WTC11 (cell line): ENCODE measurements around the gene BCL7B.

Source experiments
- CREB1 ChIP-seq: sonication (generic); formaldehyde crosslinking; IDR thresholded peaks from 2 replicates; pipeline ENCODE4 v1.8.0; 2023; ENCODE audit warnings: mild to moderate bottlenecking, missing genetic modification reagents
- CTCF ChIP-seq: fragments of 200-600 bp; IDR thresholded peaks from 2 replicates; pipeline ENCODE4 v1.8.0; 2022; ENCODE audit warnings: antibody characterized with exemption
- ESRRA ChIP-seq: sonication (generic); formaldehyde crosslinking; IDR thresholded peaks from 2 replicates; pipeline ENCODE4 v1.8.1; 2022; ENCODE audit warnings: mild to moderate bottlenecking, missing genetic modification reagents, borderline replicate concordance
- JUN ChIP-seq: sonication (generic); formaldehyde crosslinking; IDR thresholded peaks from 2 replicates; pipeline ENCODE4 v1.8.0; 2023; ENCODE audit warnings: mild to moderate bottlenecking, missing genetic modification reagents
- MAX ChIP-seq: sonication (generic); formaldehyde crosslinking; IDR thresholded peaks from 2 replicates; pipeline ENCODE4 v1.8.0; 2022; ENCODE audit warnings: mild to moderate bottlenecking, missing genetic modification reagents
- NR1H2 ChIP-seq: sonication (generic); formaldehyde crosslinking; IDR thresholded peaks from 2 replicates; pipeline ENCODE4 v1.9.0; 2021; ENCODE audit warnings: mild to moderate bottlenecking, moderate library complexity, missing genetic modification reagents
- RELA ChIP-seq: sonication (generic); formaldehyde crosslinking; IDR thresholded peaks from 2 replicates; pipeline ENCODE4 v1.8.1; 2022; ENCODE audit warnings: missing genetic modification reagents, mild to moderate bottlenecking, borderline replicate concordance
- RORB ChIP-seq: fragments of 250-450 bp; sonication (Bioruptor Pico); IDR thresholded peaks from 2 replicates; pipeline ENCODE4 v1.9.0; 2021; ENCODE audit warnings: mild to moderate bottlenecking
- SP1 ChIP-seq: sonication (generic); formaldehyde crosslinking; conservative IDR thresholded peaks from 2 replicates; pipeline ENCODE4 v1.8.1; 2022; ENCODE audit warnings: missing genetic modification reagents
- USF1 ChIP-seq: sonication (generic); formaldehyde crosslinking; IDR thresholded peaks from 2 replicates; pipeline ENCODE4 v1.8.0; 2022; ENCODE audit warnings: mild to moderate bottlenecking, missing genetic modification reagents
- ZNF423 ChIP-seq: fragments of 250-450 bp; sonication (Bioruptor Pico); IDR thresholded peaks from 2 replicates; pipeline ENCODE4 v2.1.2; 2022; ENCODE audit warnings: mild to moderate bottlenecking, moderate library complexity
- ZNF671 ChIP-seq: fragments of 250-450 bp; sonication (Bioruptor Pico); IDR thresholded peaks from 2 replicates; pipeline ENCODE4 v1.8.0; 2021; ENCODE audit warnings: mild to moderate bottlenecking

GRCh38 chr7:73519867-73520672 is 37.4 kb downstream of the BCL7B start:
- TF ChIP-seq CTCF, result no peak
- no peak for TF ChIP-seq CREB1
- no peak for TF ChIP-seq RELA (CRISPR knock-in tag)
- TF ChIP-seq ZNF423 (CRISPR knock-in tag), result no peak
- no peak for TF ChIP-seq SP1
- TF ChIP-seq ESRRA (CRISPR knock-in tag), result no peak
- TF ChIP-seq NR1H2, result no peak
- TF ChIP-seq RORB (CRISPR knock-in tag), result no peak
- TF ChIP-seq MAX (CRISPR knock-in tag), result no peak
- TF ChIP-seq ZNF671 (CRISPR knock-in tag), result no peak
- TF ChIP-seq USF1 (CRISPR knock-in tag), result no peak
- TF ChIP-seq JUN (CRISPR knock-in tag), result no peak
